Vagina (tissue), 2 donors: ENCODE results near the gene RAC3. TPM values are rescaled to one million over a fixed set of nuclear protein-coding genes. Genes with fewer than 3 reads are reported as not detected.

Experiments
- DNase-seq, 2 donors: peaks; one replicate each; pipeline ENCODE4 v3.0.0-alpha.2; 2017; ENCODE audit errors: extremely low spot score in 2 of 2
- H3K27ac ChIP-seq: fragments of 200-600 bp; sonication (generic); one replicate; pipeline ENCODE4 v1.5.1; 2019
- H3K27me3 ChIP-seq: fragments of 200-600 bp; sonication (generic); one replicate; pipeline ENCODE4 v1.5.1; 2019
- H3K36me3 ChIP-seq, 2 donors: fragments of 200-600 bp; sonication (generic); one replicate each; pipeline ENCODE4 v1.5.1; 2017 to 2019
- H3K4me1 ChIP-seq: fragments of 200-600 bp; sonication (generic); one replicate; pipeline ENCODE4 v1.5.1; 2019
- H3K4me3 ChIP-seq, 2 donors: fragments of 200-600 bp; sonication (generic); 1 replicate in 1 of 2; 2 replicates in 1 of 2; pipeline ENCODE4 v1.5.1; 2016 to 2019
- H3K9me3 ChIP-seq: fragments of 200-600 bp; sonication (generic); one replicate; pipeline ENCODE4 v1.5.1; 2019
- CTCF ChIP-seq, 3 experiments: fragments of 450-650 bp in 2 of 3; fragments of 200-600 bp in 1 of 3; sonication (generic) in 1 of 3; IDR thresholded peaks; one replicate each; pipeline ENCODE4 v1.5.1; 2017 to 2019; ENCODE audit warnings: antibody characterized with exemption in 3 of 3, mild to moderate bottlenecking in 2 of 3, moderate library complexity in 2 of 3
- POLR2A ChIP-seq, 2 donors: fragments of 450-650 bp; IDR thresholded peaks; one replicate each; pipeline ENCODE4 v1.6.1; 2017; ENCODE audit warnings: antibody characterized with exemption in 2 of 2, mild to moderate bottlenecking in 2 of 2, moderate library complexity in 2 of 2
- POLR2AphosphoS5 ChIP-seq, 2 donors: sonication (generic); formaldehyde crosslinking; IDR thresholded peaks; one replicate each; pipeline ENCODE4 v1.9.0; 2017; ENCODE audit warnings: antibody characterized with exemption in 2 of 2, mild to moderate bottlenecking in 2 of 2, low read depth in 1 of 2; ENCODE audit not compliant: insufficient read depth in 1 of 2
- intact Hi-C: fragments of 100-400 bp; cut with DNase I; formaldehyde crosslinking; loops from one replicate; pipeline ENCODE4 v1.15.1; 2023
- total RNA-seq: library from RNA; depleted of rRNA; stranded (reverse); fragments of >200 nt; gene quantifications from one replicate; pipeline ENCODE4 v1.2.3, GENCODE V29; 2016

RAC3 gene
- total RNA-seq, 1 donor from 2014 or later, result 12.8 TPM

DNA sequence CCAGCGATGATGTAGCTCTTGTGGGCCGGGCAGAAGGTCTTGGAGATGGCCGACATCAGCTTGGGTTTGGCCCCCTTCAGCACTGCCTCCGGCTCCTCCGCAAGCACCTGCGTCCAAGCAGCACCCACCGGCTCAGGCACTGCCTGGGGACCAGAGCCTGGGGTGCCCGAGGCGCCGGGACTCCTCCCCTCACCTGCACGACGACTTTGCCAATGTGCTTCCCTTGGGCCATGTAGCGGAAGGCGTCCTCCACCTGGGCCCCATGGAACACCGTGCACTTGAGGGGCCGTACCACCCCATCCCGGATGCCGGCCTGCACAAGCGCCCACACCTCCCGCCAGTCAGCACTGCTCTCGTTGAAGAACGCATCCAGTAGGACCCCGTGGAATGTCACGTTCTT, 51.5 kb downstream of the RAC3 start:
- Histone ChIP-seq H3K4me1 (peaks cover 6% of the 10 kb centered on the region), H3K27ac (no peak overlapping the region), H3K9me3 (no peaks in the 10 kb centered on the region), H3K27me3 (no peaks in the 10 kb centered on the region), H3K4me3 (no peak overlapping the region), H3K36me3 (peaks cover 0 to 94% of the 10 kb centered on the region in 2 donors)
- intact Hi-C loops, result no loop called here
- TF ChIP-seq POLR2AphosphoS5 (IDR thresholded peaks at IDR 0.05; ENCODE audit: insufficient read depth in 1 of 2, low read depth in 1 of 2) (no peak), POLR2A (IDR thresholded peaks at IDR 0.05) (no peak), CTCF (IDR thresholded peaks at IDR 0.05) (no peak)
- no peak for DNase-seq

Other genes with a start within 250 kb of the RAC3 start
- not detected for gene GCGR, start 227.5 kb upstream of the RAC3 start, total RNA-seq
- gene MCRIP1, start 198.4 kb upstream of the RAC3 start, total RNA-seq, result 64.1 TPM
- not detected for gene PPP1R27, start 196.6 kb upstream of the RAC3 start, total RNA-seq
- gene P4HB, start 171.1 kb upstream of the RAC3 start, total RNA-seq, result 463 TPM
- 120 TPM for gene ARHGDIA, start 160.3 kb upstream of the RAC3 start, total RNA-seq
- gene ALYREF, start 140.1 kb upstream of the RAC3 start, total RNA-seq, result 78.8 TPM
- gene ANAPC11, start 140.0 kb upstream of the RAC3 start, total RNA-seq, result 135 TPM
- gene NPB, start 129.4 kb upstream of the RAC3 start, total RNA-seq, result 4.7 TPM
- gene PCYT2, start 120.3 kb upstream of the RAC3 start, total RNA-seq, result 28.0 TPM
- 47.9 TPM for gene SIRT7, start 113.5 kb upstream of the RAC3 start, total RNA-seq
- gene MAFG, start 103.9 kb upstream of the RAC3 start, total RNA-seq, result 18.9 TPM
- 9.1 TPM for gene PYCR1, start 94.4 kb upstream of the RAC3 start, total RNA-seq
- gene MYADML2, start 84.4 kb upstream of the RAC3 start, total RNA-seq, result not detected
- not detected for gene NOTUM, start 70.5 kb upstream of the RAC3 start, total RNA-seq
- 31.2 TPM for gene ASPSCR1, start 54.0 kb upstream of the RAC3 start, total RNA-seq
- 101 TPM for gene CENPX, start 8.8 kb upstream of the RAC3 start, total RNA-seq
- gene LRRC45, start 8.4 kb upstream of the RAC3 start, total RNA-seq, result 14.0 TPM
- gene DCXR, start 6.0 kb downstream of the RAC3 start, total RNA-seq, result 106 TPM
- gene RFNG, start 20.1 kb downstream of the RAC3 start, total RNA-seq, result 61.4 TPM
- 80.3 TPM for gene GPS1, start 20.2 kb downstream of the RAC3 start, total RNA-seq
- gene DUS1L, start 34.1 kb downstream of the RAC3 start, total RNA-seq, result 72.4 TPM
- 127 TPM for gene FASN, start 66.6 kb downstream of the RAC3 start, total RNA-seq
- 26.5 TPM for gene CCDC57, start 181.2 kb downstream of the RAC3 start, total RNA-seq
- gene SLC16A3, start 197.4 kb downstream of the RAC3 start, total RNA-seq, result 21.1 TPM
- 67.8 TPM for gene CSNK1D, start 242.0 kb downstream of the RAC3 start, total RNA-seq